H1 (cell line): ENCODE measurements around the gene ACE. TPM values are rescaled to one million over a fixed set of nuclear protein-coding genes. Genes with fewer than 3 reads are reported as not detected.

Source experiments
- CTCF ChIA-PET: fragments of 300-600 bp; sonication (Branson Sonifier 250); formaldehyde crosslinking; loops from one replicate; lab custom pipeline; 2021; ENCODE audit not compliant: partially characterized antibody; lab: Charles Lee
- POLR2A ChIA-PET: fragments of 300-600 bp; sonication (Branson Sonifier 250); formaldehyde crosslinking; loops from one replicate; lab custom pipeline; 2021; ENCODE audit warnings: inconsistent platforms; ENCODE audit not compliant: partially characterized antibody; lab: Charles Lee
- DNase-seq, 2 experiments: peaks; one replicate each; pipeline versions ENCODE4 v3.0.0 to v3.0.0-alpha.2; 2010 to 2022; ENCODE audit warnings: low spot score in 2 of 2, low read depth in 1 of 2, mixed read lengths in 1 of 2
- FAIRE-seq: peaks from 2 replicates; lab custom pipeline; 2011; peaks lifted over from hg19 to GRCh38; lab: Jason Lieb, UNC
- H2AFZ ChIP-seq: 2 replicates; pipeline ENCODE4 v1.8.1; 2012; ENCODE audit warnings: low read length, inconsistent platforms
- H2AK5ac ChIP-seq: 2 replicates; pipeline ENCODE4 v1.6.1; 2013; ENCODE audit warnings: low read depth, low read length
- H2BK120ac ChIP-seq: replicated peaks from 2 replicates; pipeline ENCODE3; 2013; ENCODE audit warnings: low read depth, low read length, inconsistent platforms
- H2BK12ac ChIP-seq: 2 replicates; pipeline ENCODE4 v1.6.1; 2013; ENCODE audit warnings: low read depth, low read length
- H2BK15ac ChIP-seq: 2 replicates; pipeline ENCODE4 v1.6.1; 2013; ENCODE audit warnings: low read length
- H2BK20ac ChIP-seq: 2 replicates; pipeline ENCODE4 v1.6.1; 2013; ENCODE audit warnings: low read length
- H2BK5ac ChIP-seq: 2 replicates; pipeline ENCODE4 v1.6.1; 2013; ENCODE audit warnings: low read depth, low read length
- H3K14ac ChIP-seq: 2 replicates; pipeline ENCODE4 v1.6.1; 2013; ENCODE audit warnings: inconsistent platforms; ENCODE audit not compliant: insufficient read length
- H3K18ac ChIP-seq: 2 replicates; pipeline ENCODE4 v1.6.1; 2013; ENCODE audit warnings: low read length; ENCODE audit errors: extremely low read depth
- H3K23ac ChIP-seq: 2 replicates; pipeline ENCODE4 v1.6.1; 2013; ENCODE audit warnings: inconsistent platforms; ENCODE audit not compliant: insufficient read length
- H3K23me2 ChIP-seq: 2 replicates; pipeline ENCODE4 v1.6.1; 2013; ENCODE audit warnings: low read depth, low read length
- H3K27ac ChIP-seq: 2 replicates; pipeline ENCODE4 v1.6.1; 2011; ENCODE audit warnings: low read depth, low read length, inconsistent platforms
- H3K27me3 ChIP-seq, 4 experiments: replicated peaks in 1 of 4; 1 replicate in 1 of 4; 2 replicates in 3 of 4; pipeline versions ENCODE4 v1.6.1 to v1.8.1; 2011 to 2013; ENCODE audit warnings: low read length in 3 of 4, mild to moderate bottlenecking in 3 of 4, inconsistent platforms in 2 of 4, mixed read lengths in 2 of 4, moderate library complexity in 1 of 4; ENCODE audit not compliant: control insufficient read depth in 3 of 4, insufficient read depth in 3 of 4; ENCODE audit errors: extremely low read depth in 1 of 4
- H3K36me3 ChIP-seq, 4 experiments: 2 replicates each; pipeline versions ENCODE4 v1.6.1 to v1.8.1; 2011 to 2013; ENCODE audit warnings: mild to moderate bottlenecking in 4 of 4, low read length in 3 of 4, moderate library complexity in 2 of 4, control low read depth in 1 of 4, inconsistent platforms in 1 of 4; ENCODE audit not compliant: insufficient read depth in 4 of 4, control insufficient read depth in 2 of 4
- H3K4ac ChIP-seq: replicated peaks from 2 replicates; pipeline ENCODE3; 2013; ENCODE audit warnings: low read length, low read depth, mixed read lengths, inconsistent platforms; ENCODE audit not compliant: insufficient read length
- H3K4me1 ChIP-seq, 4 experiments: replicated peaks in 1 of 4; 1 replicate in 1 of 4; 2 replicates in 3 of 4; pipeline versions ENCODE4 v1.6.1 to v1.8.1; 2011 to 2013; ENCODE audit warnings: low read length in 3 of 4, inconsistent platforms in 2 of 4, mixed read lengths in 1 of 4; ENCODE audit not compliant: insufficient read depth in 4 of 4, control insufficient read depth in 3 of 4
- H3K4me2 ChIP-seq, 2 experiments: 2 replicates each; pipeline versions ENCODE4 v1.6.1 to v1.8.1; 2011 to 2013; ENCODE audit warnings: low read depth in 2 of 2, low read length in 2 of 2, control low read depth in 1 of 2, inconsistent platforms in 1 of 2, mild to moderate bottlenecking in 1 of 2; ENCODE audit not compliant: insufficient read depth in 1 of 2
- H3K4me3 ChIP-seq, 4 experiments: fragments of 200-600, 300-600 bp in 1 of 4; sonication (generic), shearing (Covaris generic), sonication (Bioruptor Twin) in 1 of 4; 2 replicates each; pipeline versions ENCODE4 v1.5.1 to v1.8.1; 2011 to 2016; ENCODE audit warnings: low read length in 4 of 4, low read depth in 3 of 4, control low read depth in 2 of 4, inconsistent platforms in 2 of 4, mild to moderate bottlenecking in 2 of 4, mixed read lengths in 1 of 4, moderate library complexity in 1 of 4; ENCODE audit not compliant: insufficient read depth in 2 of 4; ENCODE audit errors: extremely low read depth in 1 of 4
- H3K56ac ChIP-seq: replicated peaks from 2 replicates; pipeline ENCODE3; 2013; ENCODE audit warnings: low read depth, mild to moderate bottlenecking, mixed read lengths, low read length, inconsistent platforms; ENCODE audit not compliant: insufficient read length
- H3K79me1 ChIP-seq: 2 replicates; pipeline ENCODE4 v1.6.1; 2013; ENCODE audit warnings: low read depth, low read length, control low read depth
- H3K79me2 ChIP-seq, 2 experiments: 2 replicates each; pipeline versions ENCODE4 v1.6.1 to v1.8.1; 2012 to 2013; ENCODE audit warnings: low read length in 2 of 2, mild to moderate bottlenecking in 2 of 2, inconsistent platforms in 1 of 2; ENCODE audit not compliant: insufficient read depth in 2 of 2, control insufficient read depth in 1 of 2
- H3K9ac ChIP-seq, 4 experiments: replicated peaks in 1 of 4; 1 replicate in 1 of 4; 2 replicates in 3 of 4; pipeline versions ENCODE4 v1.6.1 to v1.8.1; 2011 to 2013; ENCODE audit warnings: low read depth in 3 of 4, low read length in 3 of 4, control low read depth in 2 of 4, mild to moderate bottlenecking in 2 of 4, moderate library complexity in 2 of 4, inconsistent platforms in 1 of 4; ENCODE audit errors: extremely low read depth in 1 of 4
- H3K9me3 ChIP-seq, 2 experiments: 2 replicates each; pipeline versions ENCODE4 v1.6.1 to v1.8.1; 2012 to 2013; ENCODE audit warnings: mild to moderate bottlenecking in 2 of 2, moderate library complexity in 2 of 2, control low read depth in 1 of 2, inconsistent platforms in 1 of 2, low read depth in 1 of 2, low read length in 1 of 2, mixed read lengths in 1 of 2; ENCODE audit not compliant: insufficient read depth in 2 of 2
- H4K20me1 ChIP-seq, 2 experiments: replicated peaks in 1 of 2; 2 replicates each; pipeline versions ENCODE3 to v1.8.1; 2011 to 2013; ENCODE audit warnings: inconsistent platforms in 2 of 2, low read length in 2 of 2, mild to moderate bottlenecking in 1 of 2; ENCODE audit not compliant: insufficient read depth in 2 of 2, control insufficient read depth in 1 of 2
- H4K5ac ChIP-seq: 2 replicates; pipeline ENCODE4 v1.6.1; 2013; ENCODE audit warnings: low read length, low read depth, mixed read lengths, inconsistent platforms; ENCODE audit not compliant: insufficient read length
- H4K8ac ChIP-seq: 2 replicates; pipeline ENCODE4 v1.8.0; 2013; ENCODE audit warnings: mild to moderate bottlenecking, moderate library complexity, low read length, inconsistent platforms; ENCODE audit not compliant: insufficient read depth; ENCODE audit errors: extremely low read depth
- H4K91ac ChIP-seq: replicated peaks from 2 replicates; pipeline ENCODE3; 2013; ENCODE audit warnings: low read length, mixed read lengths, inconsistent platforms; ENCODE audit not compliant: insufficient read length
- FOSL1 ChIP-seq: IDR thresholded peaks from 2 replicates; pipeline ENCODE4 v1.6.1; 2011; ENCODE audit warnings: mild to moderate bottlenecking, low read depth, low read length, moderate library complexity; ENCODE audit not compliant: insufficient read depth
- WGBS, 2 experiments: shearing (Covaris generic) in 1 of 2; methylation state at CpG; one replicate each; pipeline versions ENCODE4 v1.1.6 to v1.1.7; 2013 to 2015; ENCODE audit warnings: low lambda C conversion rate in 2 of 2, mixed read lengths in 2 of 2, inconsistent platforms in 1 of 2, low coverage in 1 of 2, missing lambda C conversion rate in 1 of 2; ENCODE audit not compliant: insufficient replicate concordance in 2 of 2, insufficient coverage in 1 of 2, insufficient read length in 1 of 2; ENCODE audit errors: extremely low coverage in 1 of 2, missing lambda C conversion rate in 1 of 2; 5-methylcytosine and 5-hydroxymethylcytosine counted together
- polyA plus RNA-seq, 7 experiments: library from polyadenylated mRNA; depleted of rRNA in 3 of 7; stranded (reverse) in 5 of 7; unstranded in 2 of 7; fragments of >200 nt in 5 of 7; fragments of 200-250 nt in 2 of 7; gene quantifications; 1 replicate in 5 of 7; 2 replicates in 1 of 7; 4 replicates in 1 of 7; pipeline versions ENCODE4 v1.2.1 to v1.2.3, GENCODE V29; 2011 to 2013; ENCODE audit warnings: missing spikeins in 2 of 7, mixed read lengths in 2 of 7
- total RNA-seq: library from RNA; stranded (reverse); fragmentation: NEBNext Ultra II Directional; extraction: Animal tissue kit (Norgen Biotek cat#: 25700); gene quantifications from 2 replicates; pipeline ENCODE4 v1.2.1, GENCODE V29; 2021

Gene ACE
- total and polyA plus RNA-seq, 2 of the 8 experiments (the other 6 are each of a cell fraction or from before 2014, with no cell fraction given), result 2.5 to 5.5 TPM

DNA sequence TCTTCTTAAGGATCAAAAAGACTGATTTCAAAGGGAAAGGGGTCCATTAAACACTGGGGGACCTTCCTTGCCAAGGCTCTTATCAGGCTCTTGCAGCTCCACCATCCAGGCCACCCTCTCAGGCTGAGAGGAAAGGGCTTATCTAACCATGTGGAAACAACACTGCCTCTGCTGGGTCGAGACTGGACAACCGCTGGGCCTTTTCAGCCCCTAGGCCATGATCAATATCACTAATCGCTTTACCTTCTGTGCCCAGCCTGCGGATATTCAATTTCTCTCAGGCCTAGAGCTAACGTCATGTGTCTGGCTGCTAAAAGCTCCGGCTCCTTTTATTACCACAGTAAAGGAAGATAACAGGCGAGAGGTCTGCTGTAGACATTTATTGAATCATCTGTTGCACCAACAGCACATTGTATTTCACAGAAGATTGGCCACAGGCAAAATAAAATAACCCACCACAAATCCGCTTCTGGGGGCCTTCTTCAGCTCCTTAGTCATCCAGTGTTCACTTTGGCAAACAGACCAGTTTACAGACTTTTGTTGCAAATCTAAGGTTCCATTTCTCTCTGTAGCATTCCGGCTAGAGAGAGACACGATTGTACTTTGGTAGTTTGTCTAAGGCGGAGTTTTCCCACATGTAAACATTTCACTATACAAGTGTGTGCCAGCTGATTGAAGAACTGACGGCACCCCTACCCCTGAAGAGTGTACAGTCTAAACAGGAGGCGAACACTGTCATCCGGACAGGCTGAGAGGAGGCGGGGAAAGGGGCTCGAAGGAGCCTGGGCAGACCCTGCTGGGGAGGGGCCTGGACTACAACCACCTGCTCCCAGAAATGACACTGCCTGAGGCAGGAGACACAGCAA, 44.7 kb upstream of the ACE start:
- Histone ChIP-seq H2AFZ (no peak overlapping the region), H4K20me1 (no peaks in the 10 kb centered on the region), H2BK120ac (no peak overlapping the region), H3K23me2 (no peaks in the 10 kb centered on the region), H3K4ac (no peak overlapping the region), H4K91ac (no peak overlapping the region), H4K5ac (no peak overlapping the region), H3K23ac (no peak overlapping the region), H3K79me1 (no peaks in the 10 kb centered on the region; the same call in 1 of the 2 replicates), H3K9ac (no peak overlapping the region), H3K18ac (no peak overlapping the region), H2BK15ac (no peak overlapping the region), H3K4me2 (no peak overlapping the region), H3K56ac (no peak overlapping the region), H2BK5ac (no peak overlapping the region), H3K36me3 (no peaks in the 10 kb centered on the region), H3K14ac (no peak overlapping the region), H3K79me2 (no peaks in the 10 kb centered on the region), H3K27me3 (no peaks in the 10 kb centered on the region), H2BK20ac (no peak overlapping the region), H4K8ac (no peak overlapping the region), H3K4me3 (no peak overlapping the region), H2AK5ac (no peak overlapping the region), H3K4me1 (peaks cover 4 to 15% (median 9%) of the 10 kb centered on the region in 4 experiments), H2BK12ac (no peak overlapping the region), H3K9me3 (no peaks in the 10 kb centered on the region), H3K27ac (no peak overlapping the region)
- WGBS, 2 experiments, result 88% methylated on average over 16 of the region's 16 CpGs; no CpG with 5 or more reads in 1 of the 2 experiments
- FAIRE-seq (no peak), DNase-seq (no peak)
- ChIA-PET POLR2A (interaction anchor here (1.3 kb wide), 1 partner anchor 13 kb away, joined by 4 read pairs; no protein-coding TSS in a partner anchor), CTCF (interaction anchor here (0.6 to 29.0 kb wide), 15 partner anchors 10 to 760 kb away, joined by 3 to 758 read pairs (median 3); partner anchors contain the start of genes ACE and CYB561)
- TF ChIP-seq FOSL1, result no peak
